Neural cell (in vitro differentiated cells): ENCODE results near the gene ARMC9. TPM values are rescaled to one million over a fixed set of nuclear protein-coding genes. Genes with fewer than 3 reads are reported as not detected.

Experiments
- H2AFZ ChIP-seq: fragments of 200-600, 300-800 bp; sonication (generic), shearing (Covaris generic); 2 replicates; pipeline ENCODE4 v1.6.0; 2014; ENCODE audit warnings: low read depth, mild to moderate bottlenecking, antibody characterized with exemption, low read length, moderate library complexity
- H3F3A ChIP-seq: fragments of 200-600 bp; shearing (Covaris generic); 2 replicates; pipeline ENCODE4 v1.6.1; 2016; ENCODE audit warnings: mild to moderate bottlenecking, moderate library complexity, mixed read lengths, antibody characterized with exemption, low read length; ENCODE audit not compliant: insufficient read depth, poor library complexity, severe bottlenecking
- H3K27ac ChIP-seq: fragments of 200-600, 300-800 bp; sonication (generic), shearing (Covaris generic); 2 replicates; pipeline ENCODE4 v1.5.1; 2014; ENCODE audit warnings: mild to moderate bottlenecking, low read length, moderate library complexity
- H3K27me3 ChIP-seq: fragments of 300-800, 200-600 bp; sonication (generic), shearing (Covaris generic); 2 replicates; pipeline ENCODE4 v1.6.0; 2014; ENCODE audit warnings: mild to moderate bottlenecking, low read depth, low read length, moderate library complexity; ENCODE audit not compliant: insufficient read depth
- H3K36me3 ChIP-seq: fragments of 300-800, 200-600 bp; sonication (generic), shearing (Covaris generic); 2 replicates; pipeline ENCODE4 v1.5.1; 2014; ENCODE audit warnings: mild to moderate bottlenecking, antibody characterized with exemption, low read length, moderate library complexity; ENCODE audit not compliant: insufficient read depth
- H3K4me2 ChIP-seq: fragments of 300-800, 200-600 bp; sonication (generic), shearing (Covaris generic); 2 replicates; pipeline ENCODE4 v1.6.0; 2014; ENCODE audit warnings: mild to moderate bottlenecking, low read length
- H3K4me3 ChIP-seq: fragments of 300-800, 200-600 bp; sonication (generic), shearing (Covaris generic); 2 replicates; pipeline ENCODE4 v1.5.1; 2014; ENCODE audit warnings: mild to moderate bottlenecking, low read length, moderate library complexity
- H3K79me2 ChIP-seq: fragments of 200-600 bp; shearing (Covaris generic); replicated peaks from 2 replicates; pipeline ENCODE4 v1.6.0; 2014; ENCODE audit warnings: mild to moderate bottlenecking, low read length, moderate library complexity; ENCODE audit not compliant: insufficient read depth
- H3K9ac ChIP-seq: fragments of 300-800, 200-600 bp; sonication (generic), shearing (Covaris generic); 2 replicates; pipeline ENCODE4 v1.6.1; 2016; ENCODE audit warnings: mild to moderate bottlenecking, low read length, mixed read lengths
- H3K9me2 ChIP-seq: fragments of 200-600 bp; shearing (Covaris generic); 2 replicates; pipeline ENCODE4 v1.6.1; 2016; ENCODE audit warnings: mild to moderate bottlenecking, low read length, mixed read lengths; ENCODE audit not compliant: insufficient read depth
- H3K9me3 ChIP-seq: fragments of 200-600, 300-800 bp; sonication (generic), shearing (Covaris generic); 2 replicates; pipeline ENCODE4 v1.6.1; 2016; ENCODE audit warnings: mild to moderate bottlenecking, mixed run types, low read length, moderate library complexity, mixed read lengths
- H4K20me1 ChIP-seq: fragments of 200-600 bp; shearing (Covaris generic); 2 replicates; pipeline ENCODE4 v1.6.1; 2016; ENCODE audit warnings: mild to moderate bottlenecking, mixed run types; ENCODE audit not compliant: insufficient read depth
- EP300 ChIP-seq: fragments of 450-650 bp; conservative IDR thresholded peaks from 2 replicates; pipeline ENCODE4 v1.6.1; 2014; ENCODE audit warnings: antibody characterized with exemption, mild to moderate bottlenecking, moderate library complexity; ENCODE audit not compliant: poor library complexity, severe bottlenecking
- EZH2 ChIP-seq: fragments of 200-600, 300-800 bp; shearing (Covaris generic), sonication (generic); IDR thresholded peaks from 2 replicates; pipeline ENCODE4 v1.6.1; 2014; ENCODE audit warnings: antibody characterized with exemption, low read length, borderline replicate concordance, mild to moderate bottlenecking; ENCODE audit not compliant: insufficient read depth, poor library complexity, severe bottlenecking
- MXI1 ChIP-seq: fragments of 450-650 bp; conservative IDR thresholded peaks from 2 replicates; pipeline ENCODE4 v1.6.1; 2014; ENCODE audit warnings: antibody characterized with exemption, mild to moderate bottlenecking; ENCODE audit not compliant: poor library complexity, severe bottlenecking
- POLR2AphosphoS5 ChIP-seq: IDR thresholded peaks from 2 replicates; pipeline ENCODE4 v1.6.1; 2012
- RAD21 ChIP-seq: fragments of 450-650 bp; conservative IDR thresholded peaks from 2 replicates; pipeline ENCODE4 v1.6.1; 2014; ENCODE audit warnings: antibody characterized with exemption, mild to moderate bottlenecking, moderate library complexity
- SMC3 ChIP-seq: fragments of 450-650 bp; conservative IDR thresholded peaks from 2 replicates; pipeline ENCODE4 v1.6.1; 2014; ENCODE audit warnings: antibody characterized with exemption, mild to moderate bottlenecking, moderate library complexity; ENCODE audit not compliant: poor library complexity
- TAF1 ChIP-seq: IDR thresholded peaks from 2 replicates; pipeline ENCODE4 v1.6.1; 2012; ENCODE audit warnings: low read depth
- polyA plus RNA-seq: library from polyadenylated mRNA; depleted of rRNA; stranded (reverse); fragments of >200 nt; gene quantifications from 2 replicates; pipeline ENCODE4 v1.2.3, GENCODE V29; 2014
- TF ChIP-seq, protein P1 (sequence below): fragments of 450-650 bp; IDR thresholded peaks from 2 replicates; pipeline ENCODE4 v1.5.1; 2014; ENCODE audit warnings: antibody characterized with exemption, mild to moderate bottlenecking, moderate library complexity; ENCODE audit not compliant: poor library complexity, severe bottlenecking
- TF ChIP-seq, protein P2 (sequence below): IDR thresholded peaks from 2 replicates; pipeline ENCODE4 v1.6.1; 2012; ENCODE audit warnings: borderline replicate concordance

The ARMC9 gene
- polyA plus RNA-seq, 1 donor from 2014 or later = 13.9 TPM

DNA sequence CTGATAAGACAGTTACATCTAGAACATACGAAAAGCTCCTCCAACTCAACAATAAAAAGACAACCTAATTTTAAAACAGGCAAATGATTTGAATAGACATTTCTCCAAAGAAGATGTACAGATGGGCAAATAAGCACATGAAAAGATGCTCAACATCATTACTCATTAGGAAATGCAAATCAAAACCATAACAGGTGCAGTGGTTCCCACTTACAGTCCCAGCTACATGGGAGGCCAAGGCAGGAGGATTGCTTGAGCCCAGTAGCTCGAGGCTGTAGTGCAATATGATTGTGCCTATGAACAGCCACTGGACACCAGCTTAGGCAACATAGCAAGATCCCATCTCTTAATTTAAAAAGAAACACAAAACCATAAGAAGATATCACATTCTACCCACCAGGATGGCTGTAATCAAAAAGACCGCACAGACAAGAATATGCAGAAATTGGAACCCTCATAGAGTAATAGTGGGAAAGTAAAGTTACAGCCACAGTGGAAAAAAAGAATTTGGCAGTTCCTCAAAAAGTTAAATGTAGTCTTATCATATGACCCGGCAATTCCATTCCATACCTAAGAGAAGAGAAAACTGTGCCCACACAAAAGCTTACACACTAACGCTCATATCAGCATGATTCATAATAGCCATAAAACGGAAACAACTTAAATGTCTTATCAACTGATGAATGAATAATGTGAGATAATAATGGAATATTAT, 30.5 kb upstream of the ARMC9 start:
- no peaks in the 10 kb centered on the region for H3K79me2 ChIP-seq
- H3K27me3 ChIP-seq = no peaks in the 10 kb centered on the region
- H3F3A ChIP-seq = no peaks in the 10 kb centered on the region
- no peaks in the 10 kb centered on the region for H3K9me3 ChIP-seq
- no peaks in the 10 kb centered on the region for H3K9me2 ChIP-seq
- H4K20me1 ChIP-seq = no peaks in the 10 kb centered on the region
- no peak overlapping the region for H3K4me2 ChIP-seq
- H3K27ac ChIP-seq = no peak overlapping the region
- H3K9ac ChIP-seq = no peak overlapping the region
- TF ChIP-seq TAF1 = no peak
- TF ChIP-seq, protein P1, sequence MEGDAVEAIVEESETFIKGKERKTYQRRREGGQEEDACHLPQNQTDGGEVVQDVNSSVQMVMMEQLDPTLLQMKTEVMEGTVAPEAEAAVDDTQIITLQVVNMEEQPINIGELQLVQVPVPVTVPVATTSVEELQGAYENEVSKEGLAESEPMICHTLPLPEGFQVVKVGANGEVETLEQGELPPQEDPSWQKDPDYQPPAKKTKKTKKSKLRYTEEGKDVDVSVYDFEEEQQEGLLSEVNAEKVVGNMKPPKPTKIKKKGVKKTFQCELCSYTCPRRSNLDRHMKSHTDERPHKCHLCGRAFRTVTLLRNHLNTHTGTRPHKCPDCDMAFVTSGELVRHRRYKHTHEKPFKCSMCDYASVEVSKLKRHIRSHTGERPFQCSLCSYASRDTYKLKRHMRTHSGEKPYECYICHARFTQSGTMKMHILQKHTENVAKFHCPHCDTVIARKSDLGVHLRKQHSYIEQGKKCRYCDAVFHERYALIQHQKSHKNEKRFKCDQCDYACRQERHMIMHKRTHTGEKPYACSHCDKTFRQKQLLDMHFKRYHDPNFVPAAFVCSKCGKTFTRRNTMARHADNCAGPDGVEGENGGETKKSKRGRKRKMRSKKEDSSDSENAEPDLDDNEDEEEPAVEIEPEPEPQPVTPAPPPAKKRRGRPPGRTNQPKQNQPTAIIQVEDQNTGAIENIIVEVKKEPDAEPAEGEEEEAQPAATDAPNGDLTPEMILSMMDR = no peak
- TF ChIP-seq, protein P2, sequence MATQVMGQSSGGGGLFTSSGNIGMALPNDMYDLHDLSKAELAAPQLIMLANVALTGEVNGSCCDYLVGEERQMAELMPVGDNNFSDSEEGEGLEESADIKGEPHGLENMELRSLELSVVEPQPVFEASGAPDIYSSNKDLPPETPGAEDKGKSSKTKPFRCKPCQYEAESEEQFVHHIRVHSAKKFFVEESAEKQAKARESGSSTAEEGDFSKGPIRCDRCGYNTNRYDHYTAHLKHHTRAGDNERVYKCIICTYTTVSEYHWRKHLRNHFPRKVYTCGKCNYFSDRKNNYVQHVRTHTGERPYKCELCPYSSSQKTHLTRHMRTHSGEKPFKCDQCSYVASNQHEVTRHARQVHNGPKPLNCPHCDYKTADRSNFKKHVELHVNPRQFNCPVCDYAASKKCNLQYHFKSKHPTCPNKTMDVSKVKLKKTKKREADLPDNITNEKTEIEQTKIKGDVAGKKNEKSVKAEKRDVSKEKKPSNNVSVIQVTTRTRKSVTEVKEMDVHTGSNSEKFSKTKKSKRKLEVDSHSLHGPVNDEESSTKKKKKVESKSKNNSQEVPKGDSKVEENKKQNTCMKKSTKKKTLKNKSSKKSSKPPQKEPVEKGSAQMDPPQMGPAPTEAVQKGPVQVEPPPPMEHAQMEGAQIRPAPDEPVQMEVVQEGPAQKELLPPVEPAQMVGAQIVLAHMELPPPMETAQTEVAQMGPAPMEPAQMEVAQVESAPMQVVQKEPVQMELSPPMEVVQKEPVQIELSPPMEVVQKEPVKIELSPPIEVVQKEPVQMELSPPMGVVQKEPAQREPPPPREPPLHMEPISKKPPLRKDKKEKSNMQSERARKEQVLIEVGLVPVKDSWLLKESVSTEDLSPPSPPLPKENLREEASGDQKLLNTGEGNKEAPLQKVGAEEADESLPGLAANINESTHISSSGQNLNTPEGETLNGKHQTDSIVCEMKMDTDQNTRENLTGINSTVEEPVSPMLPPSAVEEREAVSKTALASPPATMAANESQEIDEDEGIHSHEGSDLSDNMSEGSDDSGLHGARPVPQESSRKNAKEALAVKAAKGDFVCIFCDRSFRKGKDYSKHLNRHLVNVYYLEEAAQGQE = no peak
- H3K36me3 ChIP-seq = no peaks in the 10 kb centered on the region
- no peak overlapping the region for H2AFZ ChIP-seq
- no peak overlapping the region for H3K4me3 ChIP-seq

GRCh38 chr2:231168460-231169139, 29.8 kb upstream of the ARMC9 start:
- Histone ChIP-seq H3K9me2 (no peaks in the 10 kb centered on the region), H3K27me3 (no peaks in the 10 kb centered on the region), H3F3A (no peaks in the 10 kb centered on the region), H3K36me3 (no peaks in the 10 kb centered on the region), H3K27ac (no peak overlapping the region), H3K9me3 (no peaks in the 10 kb centered on the region), H3K4me3 (no peak overlapping the region), H4K20me1 (no peaks in the 10 kb centered on the region), H3K79me2 (no peaks in the 10 kb centered on the region), H2AFZ (no peak overlapping the region), H3K4me2 (no peak overlapping the region), H3K9ac (no peak overlapping the region)
- no peak for TF ChIP-seq RAD21
- no peak for TF ChIP-seq SMC3
- no peak for TF ChIP-seq EP300
- TF ChIP-seq, protein P2 = no peak
- no peak for TF ChIP-seq EZH2
- TF ChIP-seq, protein P1 = no peak
- no peak for TF ChIP-seq MXI1
- TF ChIP-seq TAF1 = no peak
- TF ChIP-seq POLR2AphosphoS5 = no peak
